Panc1 (cell line): ENCODE results near the gene LILRB1. TPM values are rescaled to one million over a fixed set of nuclear protein-coding genes. Genes with fewer than 3 reads are reported as not detected.
"Not testable (repeated sequence)": the region's sequence is repeated elsewhere in the genome, so short reads cannot be mapped to it uniquely, and the experiment has no call there.

Experiments
- ATAC-seq: fragments of 200-7000 bp; cut with Tn5 transposase; 2 replicates; pipeline ENCODE4 v1.9.1; 2020; ENCODE audit warnings: mild to moderate bottlenecking, moderate library complexity
- BruUV-seq: library from RNA; stranded (reverse); fragments of 400-500 nt; replicated peaks from 2 replicates; lab custom pipeline; 2021; lab: Mats Ljungman, UMichigan
- CTCF ChIA-PET: fragments of 300-600 bp; sonication (Branson Sonifier 250); formaldehyde crosslinking; loops from one replicate; lab custom pipeline; 2022; ENCODE audit warnings: antibody characterized with exemption; lab: Charles Lee
- POLR2A ChIA-PET: fragments of 300-600 bp; sonication (Branson Sonifier 250); formaldehyde crosslinking; loops from one replicate; lab custom pipeline; 2022; ENCODE audit warnings: antibody characterized with exemption; lab: Charles Lee
- DNase-seq: peaks from one replicate; pipeline ENCODE4 v3.0.0-alpha.2; 2010; ENCODE audit warnings: low read depth, low spot score
- H3K27ac ChIP-seq: 2 replicates; pipeline ENCODE4 v1.5.1; 2011; ENCODE audit warnings: mild to moderate bottlenecking, low read length, inconsistent platforms
- H3K27me3 ChIP-seq: fragments of 200-500 bp; sonication (Bioruptor generic); 2 replicates; pipeline ENCODE4 v1.6.0; 2014; ENCODE audit warnings: low read length, inconsistent platforms; ENCODE audit not compliant: control insufficient read depth, insufficient read depth
- H3K36me3 ChIP-seq: fragments of 200-500 bp; sonication (Bioruptor generic); 2 replicates; pipeline ENCODE4 v1.5.1; 2014; ENCODE audit warnings: inconsistent platforms, mild to moderate bottlenecking, low read length, moderate library complexity; ENCODE audit not compliant: control insufficient read depth, insufficient read depth
- H3K4me1 ChIP-seq: 2 replicates; pipeline ENCODE4 v1.5.1; 2011; ENCODE audit warnings: inconsistent platforms, mild to moderate bottlenecking, low read length, moderate library complexity; ENCODE audit not compliant: control insufficient read depth, insufficient read depth
- H3K4me3 ChIP-seq, 2 experiments: 2 replicates each; pipeline ENCODE4 v1.5.1; 2011 to 2012; ENCODE audit warnings: low read depth in 2 of 2, low read length in 2 of 2, mild to moderate bottlenecking in 2 of 2, inconsistent platforms in 1 of 2, moderate library complexity in 1 of 2
- H3K9me3 ChIP-seq: fragments of 200-500 bp; sonication (Bioruptor generic); 2 replicates; pipeline ENCODE4 v1.5.1; 2014; ENCODE audit warnings: low read depth, mild to moderate bottlenecking, inconsistent platforms, low read length, moderate library complexity; ENCODE audit not compliant: control insufficient read depth, insufficient read depth
- CTCF ChIP-seq: fragments of 450-650 bp; IDR thresholded peaks from 2 replicates; pipeline ENCODE4 v1.5.1; 2017; ENCODE audit warnings: mild to moderate bottlenecking
- POLR2AphosphoS5 ChIP-seq: IDR thresholded peaks from 2 replicates; pipeline ENCODE4 v1.6.1; 2012; ENCODE audit warnings: mild to moderate bottlenecking, low read depth, low read length, moderate library complexity
- SIN3A ChIP-seq: IDR thresholded peaks from 2 replicates; pipeline ENCODE4 v1.6.1; 2012; ENCODE audit warnings: low read depth, mild to moderate bottlenecking, low read length, moderate library complexity, borderline replicate concordance; ENCODE audit not compliant: insufficient read depth
- TCF7L2 ChIP-seq: IDR thresholded peaks from 2 replicates; pipeline ENCODE4 v1.6.1; 2011; ENCODE audit warnings: mild to moderate bottlenecking, low read depth, low read length, inconsistent platforms
- in situ Hi-C: cut with HindIII; loops from 2 replicates; pipeline ENCODE4 v1.10.0; 2016; ENCODE audit warnings: low sequenced_read_pairs, low pct_unique_long_range_greater_than_20kb
- intact Hi-C: fragments of 100-400 bp; cut with micrococcal nuclease; formaldehyde crosslinking; loops from one replicate; pipeline ENCODE4 v1.10.0; 2022; ENCODE audit not compliant: unreplicated experiment
- total RNA-seq: library from RNA; stranded (reverse); gene quantifications from one replicate; pipeline ENCODE4 v1.2.1, GENCODE V29; 2021; ENCODE audit not compliant: unreplicated experiment
- TF ChIP-seq, protein P1 (sequence below), 2 experiments: IDR thresholded peaks; 2 replicates each; pipeline ENCODE4 v1.6.1; 2011 to 2012; ENCODE audit warnings: low read depth in 2 of 2, control low read depth in 1 of 2, low read length in 1 of 2, mild to moderate bottlenecking in 1 of 2, moderate library complexity in 1 of 2; ENCODE audit not compliant: insufficient read depth in 1 of 2

LILRB1 gene
- total RNA-seq, 1 experiment from 2014 or later, result 0.08 TPM

DNA sequence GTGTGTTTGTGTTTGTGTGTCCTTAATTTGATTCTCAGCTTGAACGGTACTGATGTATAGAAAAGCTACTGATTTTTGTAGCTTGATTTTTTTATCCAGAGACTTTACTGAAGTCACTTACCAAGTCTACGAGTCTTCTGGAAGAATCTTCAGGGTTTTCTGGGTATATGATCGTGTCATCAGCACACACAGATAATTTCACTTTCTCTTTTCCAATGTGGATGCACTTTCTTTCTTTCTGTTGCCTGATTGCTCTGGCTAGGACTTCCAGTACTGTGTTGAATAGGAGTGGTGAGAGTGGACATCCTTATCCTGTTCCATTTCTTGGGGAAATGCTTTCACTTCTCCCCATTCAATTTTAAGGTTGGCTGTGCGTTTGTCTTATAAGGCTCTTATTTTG lies 7.9 kb upstream of the LILRB1 start:
- no peak overlapping the region for H3K4me3 ChIP-seq
- DNase-seq, result no peak
- intact Hi-C loops (no loop called here), in situ Hi-C loops (no loop called here)
- TF ChIP-seq TCF7L2 (no peak), POLR2AphosphoS5 (no peak), CTCF (no peak), SIN3A (no peak)
- TF ChIP-seq, protein P1, sequence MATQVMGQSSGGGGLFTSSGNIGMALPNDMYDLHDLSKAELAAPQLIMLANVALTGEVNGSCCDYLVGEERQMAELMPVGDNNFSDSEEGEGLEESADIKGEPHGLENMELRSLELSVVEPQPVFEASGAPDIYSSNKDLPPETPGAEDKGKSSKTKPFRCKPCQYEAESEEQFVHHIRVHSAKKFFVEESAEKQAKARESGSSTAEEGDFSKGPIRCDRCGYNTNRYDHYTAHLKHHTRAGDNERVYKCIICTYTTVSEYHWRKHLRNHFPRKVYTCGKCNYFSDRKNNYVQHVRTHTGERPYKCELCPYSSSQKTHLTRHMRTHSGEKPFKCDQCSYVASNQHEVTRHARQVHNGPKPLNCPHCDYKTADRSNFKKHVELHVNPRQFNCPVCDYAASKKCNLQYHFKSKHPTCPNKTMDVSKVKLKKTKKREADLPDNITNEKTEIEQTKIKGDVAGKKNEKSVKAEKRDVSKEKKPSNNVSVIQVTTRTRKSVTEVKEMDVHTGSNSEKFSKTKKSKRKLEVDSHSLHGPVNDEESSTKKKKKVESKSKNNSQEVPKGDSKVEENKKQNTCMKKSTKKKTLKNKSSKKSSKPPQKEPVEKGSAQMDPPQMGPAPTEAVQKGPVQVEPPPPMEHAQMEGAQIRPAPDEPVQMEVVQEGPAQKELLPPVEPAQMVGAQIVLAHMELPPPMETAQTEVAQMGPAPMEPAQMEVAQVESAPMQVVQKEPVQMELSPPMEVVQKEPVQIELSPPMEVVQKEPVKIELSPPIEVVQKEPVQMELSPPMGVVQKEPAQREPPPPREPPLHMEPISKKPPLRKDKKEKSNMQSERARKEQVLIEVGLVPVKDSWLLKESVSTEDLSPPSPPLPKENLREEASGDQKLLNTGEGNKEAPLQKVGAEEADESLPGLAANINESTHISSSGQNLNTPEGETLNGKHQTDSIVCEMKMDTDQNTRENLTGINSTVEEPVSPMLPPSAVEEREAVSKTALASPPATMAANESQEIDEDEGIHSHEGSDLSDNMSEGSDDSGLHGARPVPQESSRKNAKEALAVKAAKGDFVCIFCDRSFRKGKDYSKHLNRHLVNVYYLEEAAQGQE (IDR thresholded peaks at IDR 0.05; ENCODE audit: insufficient read depth in 1 of 2, low read depth in 2 of 2, low read length in 1 of 2), result no peak
- no peak for ATAC-seq
- BruUV-seq, result no TSS peak
- H3K27me3 ChIP-seq, result peaks cover 9% of the 10 kb centered on the region
- no peaks in the 10 kb centered on the region for H3K4me1 ChIP-seq
- H3K9me3 ChIP-seq, result no peaks in the 10 kb centered on the region
- H3K36me3 ChIP-seq, result no peaks in the 10 kb centered on the region
- ChIA-PET CTCF (interaction anchor here (0.7 kb wide), 1 partner anchor 304 kb away, joined by 3 read pairs; no protein-coding TSS in a partner anchor), POLR2A (no interaction called here)
- H3K27ac ChIP-seq, result no peak overlapping the region

- H3K4me1 ChIP-seq, H3K9me3 ChIP-seq, CTCF ChIA-PET, intact Hi-C loops, H3K4me3 ChIP-seq, DNase-seq, POLR2A ChIA-PET, H3K27ac ChIP-seq, BruUV-seq, H3K36me3 ChIP-seq, in situ Hi-C loops: not testable (repeated sequence)
- peak; percentile 34; the same call in 1 of the 2 replicates for ATAC-seq
- H3K27me3 ChIP-seq, result peaks cover 12% of the 10 kb centered on the region
Measured at GRCh38 chr19:54624234-54624633, 6.0 kb upstream of the LILRB1 start.

GRCh38 chr19:54624934-54625730 lies 5.2 kb upstream of the LILRB1 start:
- CTCF ChIA-PET, H3K4me3 ChIP-seq, POLR2A ChIA-PET, intact Hi-C loops, H3K4me1 ChIP-seq, H3K27ac ChIP-seq, H3K36me3 ChIP-seq, BruUV-seq, in situ Hi-C loops, DNase-seq, H3K9me3 ChIP-seq: not testable (repeated sequence)
- H3K27me3 ChIP-seq, result peaks cover 16% of the 10 kb centered on the region
- 0 out of 2 replicates have a peak, but pooled peaks have one; percentile 51 for ATAC-seq
